Thyroid gland (tissue), 4 donors: ENCODE results near the gene RIMS3. TPM values are rescaled to one million over a fixed set of nuclear protein-coding genes. Genes with fewer than 3 reads are reported as not detected.
A peak's percentile ranks its signal among the peaks of the same experiment; 100 is the strongest.
"Not testable (repeated sequence)": the region's sequence is repeated elsewhere in the genome, so short reads cannot be mapped to it uniquely, and the experiment has no call there.

ENCODE experiments used
- DNase-seq, 2 donors: peaks; one replicate each; pipeline ENCODE4 v3.0.0-alpha.2; 2019
- H3K27ac ChIP-seq, 3 donors: fragments of 200-600 bp; sonication (generic); 1 replicate in 2 of 3; 2 replicates in 1 of 3; pipeline ENCODE4 v1.5.1; 2016 to 2019; ENCODE audit warnings: mild to moderate bottlenecking in 1 of 3, moderate library complexity in 1 of 3
- H3K27me3 ChIP-seq: fragments of 200-600 bp; sonication (generic); one replicate; pipeline ENCODE4 v1.5.1; 2019
- H3K36me3 ChIP-seq, 2 donors: fragments of 200-600 bp; sonication (generic); one replicate each; pipeline ENCODE4 v1.5.1; 2016 to 2019
- H3K4me1 ChIP-seq, 2 donors: fragments of 200-600 bp; sonication (generic); one replicate each; pipeline ENCODE4 v1.5.1; 2017 to 2019
- H3K4me3 ChIP-seq, 3 donors: fragments of 200-600 bp; sonication (generic); replicated peaks in 1 of 3; 1 replicate in 2 of 3; 2 replicates in 1 of 3; pipeline ENCODE4 v1.5.1; 2016; ENCODE audit warnings: mild to moderate bottlenecking in 1 of 3
- H3K9me3 ChIP-seq: fragments of 200-600 bp; sonication (generic); one replicate; pipeline ENCODE4 v1.5.1; 2017
- POLR2A ChIP-seq, 2 donors: fragments of 450-650 bp; IDR thresholded peaks; one replicate each; pipeline ENCODE4 v1.6.1; 2017; ENCODE audit warnings: antibody characterized with exemption in 2 of 2, mild to moderate bottlenecking in 2 of 2, moderate library complexity in 1 of 2
- WGBS, 2 donors: methylation state at CpG; one replicate each; pipeline ENCODE4 v1.1.5; 2017; 5-methylcytosine and 5-hydroxymethylcytosine counted together
- intact Hi-C: fragments of 100-400 bp; cut with DNase I; formaldehyde crosslinking; loops from one replicate; pipeline ENCODE4 v1.15.1; 2023
- total RNA-seq, 4 donors: library from RNA; depleted of rRNA; stranded (reverse); fragments of >200 nt; gene quantifications; one replicate each; pipeline ENCODE4 v1.2.3, GENCODE V29; 2016
- TF ChIP-seq, protein P1 (sequence below), 6 experiments: fragments of 200-600 bp in 3 of 6; fragments of 450-650 bp in 3 of 6; sonication (generic) in 3 of 6; IDR thresholded peaks; one replicate each; pipeline ENCODE4 v1.5.1; 2016 to 2019; ENCODE audit warnings: antibody characterized with exemption in 6 of 6, mild to moderate bottlenecking in 2 of 6, inconsistent platforms in 1 of 6, moderate library complexity in 1 of 6

RIMS3 gene
- total RNA-seq, 4 donors from 2014 or later = 2.1 to 4.4 (median 3.5) TPM

DNA sequence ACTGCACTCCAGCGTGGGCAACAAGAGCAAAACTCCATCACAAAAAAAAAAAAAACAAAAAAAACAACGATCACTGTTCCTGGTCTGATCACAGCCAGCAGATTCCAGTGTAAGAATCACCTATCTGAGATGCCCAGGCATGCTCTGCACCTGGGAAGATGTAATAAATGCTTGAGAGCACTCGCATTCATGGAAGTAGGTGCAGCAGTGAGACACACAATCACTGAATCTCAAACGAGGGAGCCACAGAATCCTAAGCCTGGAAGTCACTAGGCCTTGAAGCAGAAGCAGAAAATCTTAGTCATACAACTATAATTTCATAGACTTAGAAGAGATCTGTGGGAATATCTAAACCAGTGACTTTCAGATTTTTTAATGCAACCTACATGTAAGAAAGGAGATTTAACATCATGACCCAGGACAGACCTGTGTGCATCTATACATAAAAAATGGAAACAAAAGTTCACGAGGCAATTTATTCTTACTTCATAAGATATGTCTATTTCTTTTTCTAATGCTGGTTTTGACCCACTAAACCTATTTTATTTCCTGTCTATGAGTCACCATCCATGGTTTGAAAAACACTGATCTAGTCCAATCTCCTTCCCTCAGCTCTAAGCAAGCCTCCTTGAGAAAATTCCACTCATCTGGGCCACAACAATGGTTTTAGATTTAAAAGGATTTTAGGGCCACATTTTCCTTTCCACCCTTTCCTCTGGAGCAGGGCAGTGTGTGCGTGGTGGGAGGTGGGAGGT lies 30.4 kb downstream of the RIMS3 start:
- Histone ChIP-seq H3K36me3 (no peaks in the 10 kb centered on the region), H3K27me3 (no peaks in the 10 kb centered on the region), H3K9me3 (no peaks in the 10 kb centered on the region), H3K4me1 (no peaks in the 10 kb centered on the region), H3K27ac (no peak overlapping the region), H3K4me3 (no peak overlapping the region)
- no peak for DNase-seq
- TF ChIP-seq POLR2A (IDR thresholded peaks at IDR 0.05) = no peak
- TF ChIP-seq, protein P1, sequence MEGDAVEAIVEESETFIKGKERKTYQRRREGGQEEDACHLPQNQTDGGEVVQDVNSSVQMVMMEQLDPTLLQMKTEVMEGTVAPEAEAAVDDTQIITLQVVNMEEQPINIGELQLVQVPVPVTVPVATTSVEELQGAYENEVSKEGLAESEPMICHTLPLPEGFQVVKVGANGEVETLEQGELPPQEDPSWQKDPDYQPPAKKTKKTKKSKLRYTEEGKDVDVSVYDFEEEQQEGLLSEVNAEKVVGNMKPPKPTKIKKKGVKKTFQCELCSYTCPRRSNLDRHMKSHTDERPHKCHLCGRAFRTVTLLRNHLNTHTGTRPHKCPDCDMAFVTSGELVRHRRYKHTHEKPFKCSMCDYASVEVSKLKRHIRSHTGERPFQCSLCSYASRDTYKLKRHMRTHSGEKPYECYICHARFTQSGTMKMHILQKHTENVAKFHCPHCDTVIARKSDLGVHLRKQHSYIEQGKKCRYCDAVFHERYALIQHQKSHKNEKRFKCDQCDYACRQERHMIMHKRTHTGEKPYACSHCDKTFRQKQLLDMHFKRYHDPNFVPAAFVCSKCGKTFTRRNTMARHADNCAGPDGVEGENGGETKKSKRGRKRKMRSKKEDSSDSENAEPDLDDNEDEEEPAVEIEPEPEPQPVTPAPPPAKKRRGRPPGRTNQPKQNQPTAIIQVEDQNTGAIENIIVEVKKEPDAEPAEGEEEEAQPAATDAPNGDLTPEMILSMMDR (IDR thresholded peaks at IDR 0.05) = no peak
- intact Hi-C loops = no loop called here
- WGBS, 2 donors = 85% methylated on average over 6 of the region's 6 CpGs

DNA sequence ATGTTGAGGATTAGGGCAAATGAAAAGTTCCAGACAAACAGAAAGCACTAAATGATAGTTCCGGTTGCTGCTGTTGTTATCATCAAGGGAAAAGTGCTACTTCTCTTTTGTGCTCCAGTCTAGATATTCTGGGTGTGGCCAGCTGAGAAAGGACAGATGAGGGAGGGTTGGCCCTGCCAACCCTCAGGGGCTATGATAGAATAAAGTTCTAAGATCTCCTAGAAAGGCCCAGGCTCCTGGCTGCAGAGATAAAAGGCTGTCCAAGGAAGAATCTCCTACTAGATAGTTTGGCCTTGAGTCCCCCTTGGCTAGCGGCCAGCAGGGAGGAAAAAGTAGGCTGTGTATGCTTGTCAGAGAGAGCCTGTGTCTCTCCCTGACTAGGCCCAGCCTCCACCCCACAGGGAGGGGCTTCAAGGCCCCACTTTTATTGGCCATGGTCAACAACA lies 31.5 kb downstream of the RIMS3 start:
- Histone ChIP-seq H3K9me3 (no peaks in the 10 kb centered on the region), H3K36me3 (no peaks in the 10 kb centered on the region), H3K27ac (no peak overlapping the region), H3K4me1 (no peaks in the 10 kb centered on the region), H3K27me3 (no peaks in the 10 kb centered on the region), H3K4me3 (no peak overlapping the region)
- intact Hi-C loops = no loop called here
- WGBS, 2 donors = 84 to 86% methylated on average over 2 of the region's 2 CpGs
- TF ChIP-seq POLR2A (IDR thresholded peaks at IDR 0.05) = no peak
- TF ChIP-seq, protein P1 (IDR thresholded peaks at IDR 0.05) = no peak
- DNase-seq = no peak

DNA sequence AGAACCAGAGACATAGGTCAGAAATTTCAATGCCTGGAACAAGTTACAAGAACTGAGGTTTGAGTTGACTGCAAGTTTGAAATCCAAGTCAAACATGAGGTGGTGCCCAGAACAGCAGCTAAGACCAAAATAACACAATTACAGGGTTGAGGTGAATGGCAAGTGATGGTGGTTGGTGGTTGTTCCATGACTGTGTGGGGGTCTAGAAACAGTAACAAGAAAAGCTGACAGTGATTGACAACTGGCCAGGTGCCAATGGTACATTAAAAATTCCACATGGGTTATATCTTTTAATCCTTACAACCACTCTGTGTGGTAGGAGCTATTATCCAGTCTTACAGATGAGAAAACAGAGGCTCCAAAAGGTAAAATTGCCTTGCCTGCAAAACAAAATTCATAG lies 32.0 kb downstream of the RIMS3 start:
- no peak overlapping the region for H3K27ac ChIP-seq
- no peaks in the 10 kb centered on the region for H3K4me1 ChIP-seq
- TF ChIP-seq POLR2A (IDR thresholded peaks at IDR 0.05) = no peak
- TF ChIP-seq, protein P1 (IDR thresholded peaks at IDR 0.05) = no peak
- intact Hi-C loops = no loop called here
- H3K9me3 ChIP-seq = no peaks in the 10 kb centered on the region
- no peaks in the 10 kb centered on the region for H3K27me3 ChIP-seq
- H3K36me3 ChIP-seq = no peaks in the 10 kb centered on the region
- H3K4me3 ChIP-seq = no peak overlapping the region
- no peak for DNase-seq

DNA sequence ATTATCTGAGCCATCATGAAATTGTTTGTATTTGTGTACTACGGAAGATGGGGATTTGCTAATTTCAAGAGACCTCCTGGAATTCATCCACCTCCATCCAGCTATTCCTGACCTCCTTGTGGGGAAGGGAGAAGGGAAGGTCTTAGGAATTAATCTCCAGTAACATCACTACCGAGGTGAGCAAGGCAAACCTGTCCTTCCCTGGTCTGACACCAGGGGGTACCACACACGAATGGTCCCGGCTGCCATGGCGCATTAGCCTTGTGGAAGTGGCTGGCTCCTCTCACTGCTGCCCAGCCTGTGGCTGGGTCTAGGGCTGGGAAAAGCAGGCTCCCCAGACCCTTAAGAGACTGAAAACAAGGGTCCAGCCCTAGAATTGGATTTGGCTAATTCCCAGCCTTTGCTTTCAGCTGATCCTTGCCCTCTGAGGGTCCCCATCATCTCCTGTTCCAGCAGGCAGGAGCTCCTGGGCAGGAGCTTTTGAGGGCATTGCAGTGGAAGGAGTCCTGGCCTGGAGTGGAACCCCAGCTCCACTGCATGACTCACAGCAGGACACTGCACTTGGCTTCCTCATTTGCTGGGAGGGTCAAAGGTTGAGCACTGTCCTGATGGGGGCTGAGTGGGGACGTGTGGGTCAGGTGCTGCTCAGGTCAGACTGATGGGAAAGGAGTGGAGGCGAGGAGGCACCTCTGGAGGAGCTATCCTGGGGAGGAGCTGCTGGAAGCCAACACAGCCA lies 34.8 kb downstream of the RIMS3 start:
- DNase-seq = no peak
- intact Hi-C loops = no loop called here
- WGBS, 2 donors = 69 to 96% methylated on average over 4 to 7 of the region's 7 CpGs
- Histone ChIP-seq H3K36me3 (no peaks in the 10 kb centered on the region), H3K4me3 (no peak overlapping the region), H3K27ac (no peak overlapping the region), H3K4me1 (peaks cover 0 to 3% of the 10 kb centered on the region in 2 donors), H3K27me3 (no peaks in the 10 kb centered on the region), H3K9me3 (no peaks in the 10 kb centered on the region)
- no peak for TF ChIP-seq POLR2A (IDR thresholded peaks at IDR 0.05)
- TF ChIP-seq, protein P1 (IDR thresholded peaks at IDR 0.05) = peak in 2 of 6 experiments; percentile 17 to 24

DNA sequence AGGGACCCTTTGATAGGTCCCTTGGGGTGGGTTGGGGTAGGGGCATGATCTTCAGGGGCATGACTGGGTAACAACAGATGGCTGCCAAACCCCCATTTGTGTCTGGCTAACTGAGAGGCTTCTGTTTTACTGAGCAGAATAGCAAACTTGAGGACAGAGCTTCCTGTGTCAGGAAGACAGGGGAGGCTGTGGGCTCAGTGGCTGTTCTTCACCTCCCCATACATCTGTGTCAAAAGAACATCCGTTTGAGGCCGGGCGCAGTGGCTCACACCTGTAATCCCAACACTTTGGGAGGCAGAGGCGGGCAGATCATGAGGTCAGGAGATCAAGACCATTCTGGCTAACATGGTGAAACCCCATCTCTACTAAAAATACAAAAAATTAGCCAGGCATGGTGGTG lies 35.9 kb downstream of the RIMS3 start:
- H3K36me3 ChIP-seq, H3K27me3 ChIP-seq, intact Hi-C loops, DNase-seq, H3K9me3 ChIP-seq, H3K4me1 ChIP-seq, H3K27ac ChIP-seq, H3K4me3 ChIP-seq: not testable (repeated sequence)
- 79 to 98% methylated on average over 4 of the region's 4 CpGs for WGBS, 2 donors
